Small intestine (tissue), 7 donors: Measurements from ENCODE around the gene LAMB1. TPM values are rescaled to one million over a fixed set of nuclear protein-coding genes. Genes with fewer than 3 reads are reported as not detected.

Experiments
- DNase-seq, 2 donors: peaks; one replicate each; pipeline versions ENCODE4 v3.0.0 to v3.0.0-alpha.2; 2013
- FAIRE-seq: peaks from 2 replicates; lab custom pipeline; 2012; peaks lifted over from hg19 to GRCh38; lab: Jason Lieb, UNC
- H3K27ac ChIP-seq, 3 donors: one replicate each; pipeline ENCODE4 v1.5.1; 2013; ENCODE audit warnings: low read length in 2 of 3, mild to moderate bottlenecking in 2 of 3, control low read depth in 1 of 3, inconsistent platforms in 1 of 3, low read depth in 1 of 3, moderate library complexity in 1 of 3
- H3K27me3 ChIP-seq, 3 donors: one replicate each; pipeline ENCODE4 v1.6.1; 2013; ENCODE audit warnings: low read length in 3 of 3, inconsistent platforms in 1 of 3; ENCODE audit not compliant: control insufficient read depth in 3 of 3, insufficient read depth in 3 of 3
- H3K36me3 ChIP-seq, 3 donors: one replicate each; pipeline ENCODE4 v1.6.1; 2013; ENCODE audit warnings: low read length in 3 of 3, inconsistent platforms in 1 of 3, low read depth in 1 of 3, mild to moderate bottlenecking in 1 of 3, moderate library complexity in 1 of 3; ENCODE audit not compliant: control insufficient read depth in 3 of 3, insufficient read depth in 2 of 3
- H3K4me1 ChIP-seq, 3 donors: one replicate each; pipeline ENCODE4 v1.6.1; 2013; ENCODE audit warnings: low read length in 2 of 3, inconsistent platforms in 1 of 3, low read depth in 1 of 3, mild to moderate bottlenecking in 1 of 3, moderate library complexity in 1 of 3; ENCODE audit not compliant: control insufficient read depth in 3 of 3, insufficient read depth in 2 of 3
- H3K4me3 ChIP-seq, 3 donors: one replicate each; pipeline ENCODE4 v1.5.1; 2013; ENCODE audit warnings: low read length in 3 of 3, control low read depth in 1 of 3, inconsistent platforms in 1 of 3, low read depth in 1 of 3, mild to moderate bottlenecking in 1 of 3, moderate library complexity in 1 of 3
- H3K9me3 ChIP-seq, 2 donors: one replicate each; pipeline ENCODE4 v1.6.1; 2013; ENCODE audit warnings: low read depth in 1 of 2, low read length in 1 of 2; ENCODE audit not compliant: control insufficient read depth in 2 of 2, insufficient read depth in 1 of 2
- WGBS, 3 donors: extraction: QIAGEN DNeasy Blood & Tissue Kit; methylation state at CpG; one replicate each; pipeline ENCODE4 v1.1.7; 2013; 5-methylcytosine and 5-hydroxymethylcytosine counted together
- polyA plus RNA-seq, 4 donors: library from polyadenylated mRNA; stranded (reverse) in 3 of 4; unstranded in 1 of 4; fragments of 200-250 nt in 3 of 4; fragments of 120-200 nt in 1 of 4; gene quantifications; one replicate each; pipeline versions ENCODE4 v1.2.1 to v1.2.3, GENCODE V29; 2013
- donor health status: healthy with polysubstance abuse.
- donor health status: control.
- donor health status: control.
- donor health status: Bipolar disorder and iron deficiency.
- donor health status: healthy.

LAMB1 gene
- polyA plus RNA-seq, 4 donors = 15.9 to 190 (median 71.5) TPM

DNA sequence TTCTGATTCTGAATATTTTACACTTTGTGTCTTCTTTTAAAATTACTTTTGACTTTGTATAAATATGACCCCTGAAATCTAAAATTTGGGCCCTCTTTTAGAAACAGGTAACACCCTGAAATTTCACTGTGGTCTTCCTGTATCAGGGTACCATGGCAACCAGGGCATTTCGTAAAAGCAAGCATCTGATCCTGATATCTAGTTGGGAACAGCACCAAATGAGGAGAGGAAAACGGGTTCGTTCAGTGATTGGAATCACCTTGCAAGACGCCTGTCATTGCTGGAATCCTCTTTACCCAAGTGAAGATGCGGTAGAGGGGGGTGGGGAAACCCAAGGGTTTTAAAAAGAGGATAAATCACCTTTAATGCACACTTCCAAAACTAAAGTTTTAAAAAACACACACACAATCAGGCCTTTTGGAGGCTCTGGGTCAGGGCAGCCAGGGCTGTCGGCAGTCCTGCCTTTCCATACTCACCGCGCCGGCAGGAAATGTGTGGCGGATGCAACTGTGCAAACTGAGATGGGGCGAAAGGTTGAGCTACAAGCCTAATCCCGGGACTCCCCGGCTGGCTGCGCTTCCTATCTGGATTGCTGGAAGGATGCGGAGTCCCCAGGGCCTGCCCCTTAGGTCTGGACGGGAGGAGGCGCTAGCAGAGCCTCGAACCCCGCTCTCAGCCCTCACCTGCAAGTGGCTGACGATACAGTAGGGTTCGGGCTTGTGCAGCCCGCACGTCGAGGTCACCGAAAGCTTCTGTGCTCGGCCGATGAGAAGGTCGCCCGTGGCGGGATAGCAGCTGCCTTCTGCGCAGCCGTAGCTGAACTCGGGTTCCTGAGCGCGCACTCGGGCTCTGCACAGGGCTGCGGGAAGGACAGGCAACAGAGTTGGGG, 1.8 kb downstream of the LAMB1 start:
- peak; percentile 69 to 72 for DNase-seq
- peaks cover 0 to 19% (median 5%) of the 10 kb centered on the region in 3 donors for H3K36me3 ChIP-seq
- 6 to 11% (median 9%) methylated on average over 37 of the region's 37 CpGs for WGBS, 3 donors

DNA sequence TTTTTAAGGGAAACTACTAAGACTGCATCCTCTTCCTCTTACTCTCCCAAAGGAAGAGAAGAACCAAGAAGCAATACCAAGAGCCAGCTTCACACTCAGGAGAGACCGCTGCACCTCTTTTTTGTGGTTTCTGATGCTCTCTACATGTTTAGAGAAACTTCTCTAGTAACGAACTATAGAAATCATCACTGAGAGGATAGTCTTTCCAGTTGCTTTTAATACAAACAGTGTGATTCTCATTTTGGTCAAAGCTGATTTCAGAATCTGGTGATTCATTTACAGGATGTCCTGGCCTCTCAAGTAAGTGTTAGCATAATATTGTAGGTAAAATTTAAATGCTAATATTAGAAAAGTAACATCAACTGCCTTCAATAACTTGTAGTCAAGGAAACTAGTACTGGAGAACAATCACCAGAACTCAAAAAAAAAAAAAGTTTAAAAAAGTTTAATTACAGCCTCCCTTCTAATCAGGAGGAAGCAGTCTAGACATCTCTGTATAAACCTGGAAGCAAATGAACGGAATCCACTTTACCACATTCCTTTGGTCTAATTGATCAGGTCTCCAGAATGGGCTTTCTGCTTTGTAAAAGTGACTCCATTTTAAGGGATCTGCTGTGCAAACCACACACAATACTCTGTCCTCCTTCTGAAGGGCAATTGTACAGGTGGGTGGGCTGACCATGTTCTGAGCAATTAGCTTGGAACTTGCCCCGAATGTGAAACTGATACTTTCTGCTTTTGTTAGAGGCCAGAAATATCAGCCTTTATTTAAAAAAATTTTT, 3.0 kb downstream of the LAMB1 start:
- DNase-seq = no peak
- Histone ChIP-seq H3K36me3 (peaks cover 0 to 19% (median 5%) of the 10 kb centered on the region in 3 donors), H3K27ac (peak overlapping the region in 1 of 3 donors; percentile 85), H3K4me1 (peaks cover 8 to 53% (median 27%) of the 10 kb centered on the region in 3 donors), H3K9me3 (no peaks in the 10 kb centered on the region), H3K4me3 (no peak overlapping the region), H3K27me3 (no peaks in the 10 kb centered on the region)
- FAIRE-seq = no peak
- WGBS, 3 donors = 56 to 70% (median 64%) methylated on average over 4 of the region's 4 CpGs

More for the DNA sequence above, 1.8 kb downstream of the LAMB1 start:
- Histone ChIP-seq H3K9me3 (no peaks in the 10 kb centered on the region), H3K4me3 (peak overlapping the region; percentile 57 to 81 (median 81)), H3K27me3 (no peaks in the 10 kb centered on the region), H3K27ac (peak overlapping the region in 2 of 3 donors; percentile 85 to 88), H3K4me1 (peaks cover 5 to 53% (median 23%) of the 10 kb centered on the region in 3 donors)
- no peak for FAIRE-seq

DNA sequence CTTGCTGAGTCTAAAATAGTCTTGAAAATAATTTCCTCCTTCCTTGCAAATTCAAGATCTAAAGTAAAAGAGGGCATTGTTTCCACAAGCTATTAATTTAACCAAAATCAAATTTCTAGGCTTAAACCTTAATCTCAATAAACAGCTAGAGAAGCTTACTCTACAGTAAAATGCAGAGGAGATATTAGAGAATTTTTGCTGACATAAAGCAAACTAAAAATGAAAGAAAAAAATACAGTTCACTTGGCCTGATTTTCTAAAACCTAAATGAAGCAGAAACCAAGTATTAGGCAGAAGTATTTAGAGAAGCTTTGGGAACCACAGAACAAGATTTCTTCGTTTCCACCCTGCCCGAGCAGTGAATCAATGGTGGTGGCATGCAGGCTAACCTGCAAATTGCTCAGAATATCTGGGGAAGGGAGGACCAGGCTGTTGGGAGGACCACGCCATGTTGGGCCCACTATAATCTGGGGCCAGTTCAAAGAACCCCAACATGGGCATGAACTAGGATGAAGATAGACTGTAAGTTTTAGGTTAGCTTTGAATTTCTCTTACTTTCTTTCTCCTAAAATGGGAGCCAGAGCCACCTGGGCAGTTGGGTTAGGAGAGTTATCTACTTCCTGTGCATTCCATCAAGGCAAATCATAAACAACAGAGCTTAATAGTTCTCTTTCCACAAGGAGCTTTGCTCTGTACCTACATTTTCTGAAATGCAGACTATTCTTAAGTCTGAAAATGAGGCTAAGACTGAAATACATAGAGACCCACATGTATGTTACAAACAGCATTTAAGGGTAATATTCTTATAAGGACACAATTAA, 4.1 kb downstream of the LAMB1 start:
- no peak for FAIRE-seq
- H3K4me1 ChIP-seq = peaks cover 5 to 53% (median 23%) of the 10 kb centered on the region in 3 donors
- no peaks in the 10 kb centered on the region for H3K27me3 ChIP-seq
- no peak overlapping the region for H3K4me3 ChIP-seq
- DNase-seq = no peak
- H3K36me3 ChIP-seq = peaks cover 0 to 19% (median 5%) of the 10 kb centered on the region in 3 donors
- no peaks in the 10 kb centered on the region for H3K9me3 ChIP-seq
- peak overlapping the region in 1 of 3 donors; percentile 62 for H3K27ac ChIP-seq
- WGBS, 3 donors = 81 to 88% (median 86%) methylated on average over 3 of the region's 3 CpGs

DNA sequence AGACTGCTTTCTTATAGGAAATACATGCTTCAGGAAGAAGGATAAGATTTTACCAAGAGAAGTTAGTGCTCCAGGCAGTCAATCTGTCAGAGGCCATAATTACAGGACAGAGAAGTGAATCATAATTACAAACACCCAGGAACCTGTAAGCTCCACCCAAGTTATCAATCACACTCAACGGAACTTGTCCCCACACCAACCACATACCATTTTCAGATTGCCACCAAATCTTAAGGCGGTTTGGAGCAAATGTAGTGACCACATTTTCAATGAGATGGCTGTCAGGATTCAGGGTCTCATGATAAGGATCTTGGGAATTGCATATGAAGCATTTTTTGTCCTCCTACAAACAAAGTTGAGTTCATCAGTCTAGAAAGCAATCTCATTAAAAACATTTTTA, 4.8 kb downstream of the LAMB1 start:
- DNase-seq (peak in 1 of 2 donors; percentile 78), FAIRE-seq (no peak)
- Histone ChIP-seq H3K4me3 (no peak overlapping the region), H3K9me3 (no peaks in the 10 kb centered on the region), H3K27me3 (peaks cover 0 to 2% (median 0%) of the 10 kb centered on the region in 3 donors), H3K36me3 (peaks cover 0 to 24% (median 5%) of the 10 kb centered on the region in 3 donors), H3K4me1 (peaks cover 8 to 59% (median 20%) of the 10 kb centered on the region in 3 donors), H3K27ac (peak overlapping the region in 1 of 3 donors; percentile 68)
- WGBS, 3 donors = 13 to 47% (median 39%) methylated on average over 2 of the region's 2 CpGs

DNA sequence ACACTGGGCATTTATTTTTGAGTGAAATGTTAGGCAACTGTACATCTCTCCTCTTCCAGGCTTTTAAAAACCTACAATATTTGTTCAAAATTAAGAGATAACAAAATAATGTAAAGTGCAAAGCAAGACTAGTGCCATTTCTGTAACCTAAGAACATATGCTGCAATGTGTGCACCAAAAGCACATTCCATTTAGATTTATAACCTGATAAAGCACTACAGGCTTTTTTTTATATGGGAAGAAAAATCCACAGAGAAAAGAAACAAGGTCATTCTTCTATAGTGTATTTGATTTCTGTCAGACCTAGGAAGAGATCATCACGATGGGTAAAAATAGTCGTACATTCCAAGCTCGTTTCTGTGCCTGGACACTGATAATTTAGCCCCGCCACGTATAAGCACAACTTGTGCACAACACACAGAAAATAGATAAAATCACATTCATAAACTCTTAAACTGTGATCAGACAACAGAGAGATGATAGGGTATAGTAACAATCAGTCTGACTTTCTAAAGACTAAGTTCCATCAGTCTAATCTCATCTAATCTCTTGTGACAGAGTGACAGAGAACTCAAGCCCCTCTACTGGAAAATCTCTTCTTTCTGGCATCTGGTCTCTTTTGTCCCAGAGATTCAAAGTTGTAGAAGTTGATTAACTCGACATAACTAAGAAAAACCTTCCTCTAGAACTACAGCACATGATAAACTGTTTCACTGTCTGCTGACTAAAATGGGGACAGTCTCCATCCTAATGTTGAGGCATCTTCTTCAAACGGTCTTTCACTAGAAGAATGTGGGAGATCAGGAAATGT, 6.7 kb downstream of the LAMB1 start:
- H3K27ac ChIP-seq = peak overlapping the region in 1 of 3 donors; percentile 61
- 32 to 51% (median 41%) methylated on average over 7 of the region's 7 CpGs for WGBS, 3 donors
- DNase-seq (no peak), FAIRE-seq (no peak)
- H3K36me3 ChIP-seq = peaks cover 0 to 34% (median 8%) of the 10 kb centered on the region in 3 donors
- no peaks in the 10 kb centered on the region for H3K9me3 ChIP-seq
- peaks cover 8 to 59% (median 20%) of the 10 kb centered on the region in 3 donors for H3K4me1 ChIP-seq
- H3K4me3 ChIP-seq = no peak overlapping the region
- peaks cover 0 to 2% (median 0%) of the 10 kb centered on the region in 3 donors for H3K27me3 ChIP-seq

DNA sequence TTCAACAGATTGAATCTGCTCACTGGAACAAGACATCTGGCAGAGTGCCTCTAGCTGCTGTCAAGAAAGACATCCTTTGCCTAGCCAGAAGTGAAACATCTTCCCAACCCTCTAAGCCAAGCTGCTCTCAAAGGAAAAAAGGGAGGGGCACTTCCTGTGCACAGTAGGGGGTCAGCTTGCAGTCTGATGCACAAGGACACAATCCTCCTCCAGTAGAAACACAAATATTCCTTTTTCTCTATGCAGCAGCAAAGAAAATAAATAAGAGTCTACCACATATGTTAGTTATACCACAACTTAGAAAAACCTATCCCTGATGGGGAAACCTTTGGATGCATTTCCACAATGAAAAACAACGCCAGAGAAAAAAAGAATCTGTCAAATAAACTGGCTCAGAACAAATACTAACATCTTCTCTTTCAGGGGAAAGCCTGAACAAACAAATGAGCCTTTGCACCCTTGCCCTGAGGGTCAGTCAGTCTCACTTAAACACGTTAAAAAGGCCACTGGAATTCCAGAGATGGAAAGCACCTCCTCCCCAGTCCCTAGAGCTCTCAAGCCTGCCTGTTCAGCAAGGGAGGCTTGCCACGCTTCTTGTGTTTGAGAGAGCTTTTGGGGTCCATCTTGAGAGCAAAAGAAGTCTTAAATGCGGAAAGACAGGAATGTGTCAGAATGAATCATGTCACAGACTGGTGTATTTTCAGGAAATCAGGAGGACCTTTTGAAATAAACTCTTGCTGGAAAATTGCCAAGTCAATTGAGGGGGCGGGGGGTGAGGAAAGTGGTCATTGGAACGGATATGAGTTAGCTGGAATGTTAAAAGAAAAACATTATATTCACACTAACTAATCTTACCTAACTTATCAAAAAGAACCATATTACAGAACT, 7.5 kb downstream of the LAMB1 start:
- Histone ChIP-seq H3K36me3 (peaks cover 0 to 29% (median 8%) of the 10 kb centered on the region in 3 donors), H3K27me3 (peaks cover 0 to 2% (median 0%) of the 10 kb centered on the region in 3 donors), H3K4me3 (no peak overlapping the region), H3K9me3 (no peaks in the 10 kb centered on the region), H3K4me1 (peaks cover 8 to 52% (median 15%) of the 10 kb centered on the region in 3 donors), H3K27ac (peak overlapping the region in 2 of 3 donors; percentile 46 to 70)
- 25 to 29% (median 26%) methylated on average over 6 of the region's 6 CpGs for WGBS, 3 donors
- FAIRE-seq (no peak), DNase-seq (peak in 1 of 2 donors; percentile 52)
